OCI-LY7 (cell line): ENCODE measurements around the gene IFNG. TPM values are rescaled to one million over a fixed set of nuclear protein-coding genes. Genes with fewer than 3 reads are reported as not detected.

ENCODE experiments used
- BruUV-seq: library from RNA; stranded (reverse); fragments of 400-500 nt; replicated peaks from 2 replicates; lab custom pipeline; 2021; lab: Mats Ljungman, UMichigan
- CTCF ChIA-PET: fragments of 300-600 bp; sonication (Branson Sonifier 250); formaldehyde crosslinking; loops from one replicate; lab custom pipeline; 2022; ENCODE audit warnings: antibody characterized with exemption; ENCODE audit not compliant: unreplicated experiment; lab: Charles Lee
- POLR2A ChIA-PET: fragments of 300-600 bp; sonication (Branson Sonifier 250); formaldehyde crosslinking; loops from one replicate; lab custom pipeline; 2022; ENCODE audit warnings: antibody characterized with exemption; lab: Charles Lee
- DNase-seq: peaks from one replicate; pipeline ENCODE4 v3.0.0-alpha.2; 2015; ENCODE audit warnings: low spot score
- H2AFZ ChIP-seq: fragments of 200-600 bp; sonication (generic), shearing (Covaris generic); 2 replicates; pipeline ENCODE4 v1.6.1; 2014; ENCODE audit warnings: mild to moderate bottlenecking, antibody characterized with exemption, low read length, moderate library complexity
- H3K27ac ChIP-seq: fragments of 200-600 bp; sonication (generic); 2 replicates; pipeline ENCODE4 v1.5.1; 2014; ENCODE audit warnings: mixed run types, low read depth, mild to moderate bottlenecking, moderate library complexity, low read length, inconsistent platforms; ENCODE audit not compliant: poor library complexity, severe bottlenecking
- H3K36me3 ChIP-seq: fragments of 200-600 bp; sonication (generic); 2 replicates; pipeline ENCODE4 v1.6.1; 2014; ENCODE audit warnings: mild to moderate bottlenecking, antibody characterized with exemption, low read length, moderate library complexity, mixed read lengths; ENCODE audit not compliant: insufficient read depth
- H3K4me1 ChIP-seq: fragments of 200-600 bp; sonication (generic); 2 replicates; pipeline ENCODE4 v1.5.1; 2014; ENCODE audit warnings: mild to moderate bottlenecking, low read length; ENCODE audit not compliant: insufficient read depth, poor library complexity, severe bottlenecking
- H3K4me2 ChIP-seq: fragments of 200-600 bp; sonication (generic); 2 replicates; pipeline ENCODE4 v1.6.1; 2014; ENCODE audit warnings: mild to moderate bottlenecking, low read length
- H3K4me3 ChIP-seq: fragments of 200-600 bp; sonication (generic); 2 replicates; pipeline ENCODE4 v1.5.1; 2014; ENCODE audit warnings: mild to moderate bottlenecking, low read depth, low read length; ENCODE audit not compliant: poor library complexity, severe bottlenecking
- H3K79me2 ChIP-seq: fragments of 200-600 bp; sonication (generic); 2 replicates; pipeline ENCODE4 v1.6.1; 2016; ENCODE audit warnings: low read depth, mild to moderate bottlenecking, low read length, moderate library complexity, mixed read lengths; ENCODE audit not compliant: insufficient read depth
- H3K9me2 ChIP-seq: fragments of 200-600 bp; sonication (generic); 2 replicates; pipeline ENCODE4 v1.6.1; 2016; ENCODE audit warnings: mild to moderate bottlenecking, low read length, mixed read lengths; ENCODE audit not compliant: insufficient read depth
- H3K9me3 ChIP-seq: fragments of 200-600 bp; sonication (generic); 2 replicates; pipeline ENCODE4 v1.6.1; 2014; ENCODE audit warnings: mild to moderate bottlenecking, mixed run types, low read length, mixed read lengths
- H4K20me1 ChIP-seq: fragments of 200-600 bp; sonication (generic); 2 replicates; pipeline ENCODE4 v1.6.1; 2014; ENCODE audit warnings: mild to moderate bottlenecking, antibody characterized with exemption, low read length, moderate library complexity, mixed read lengths; ENCODE audit not compliant: insufficient read depth
- EZH2phosphoT487 ChIP-seq: fragments of 200-600 bp; sonication (generic); IDR thresholded peaks from 2 replicates; pipeline ENCODE4 v1.6.1; 2018; ENCODE audit warnings: low read depth, borderline replicate concordance, mild to moderate bottlenecking, mixed run types, antibody characterized with exemption, low read length, moderate library complexity, mixed read lengths
- intact Hi-C: fragments of 100-400 bp; cut with micrococcal nuclease; formaldehyde crosslinking; loops from one replicate; pipeline ENCODE4 v1.10.0; 2022; ENCODE audit not compliant: unreplicated experiment
- total RNA-seq, 2 experiments: library from RNA; depleted of rRNA in 1 of 2; stranded (reverse); fragments of >200 nt in 1 of 2; shearing (Covaris generic) in 1 of 2; gene quantifications; 2 replicates each; pipeline ENCODE4 v1.2.3, GENCODE V29; 2014 to 2022
- TF ChIP-seq, protein P1 (sequence below): fragments of 200-600 bp; sonication (generic); conservative IDR thresholded peaks from 2 replicates; pipeline ENCODE4 v1.5.1; 2014; ENCODE audit warnings: mild to moderate bottlenecking, antibody characterized with exemption, low read length, moderate library complexity, mixed read lengths

The IFNG gene
- total RNA-seq, 2 experiments from 2014 or later = not detected

DNA sequence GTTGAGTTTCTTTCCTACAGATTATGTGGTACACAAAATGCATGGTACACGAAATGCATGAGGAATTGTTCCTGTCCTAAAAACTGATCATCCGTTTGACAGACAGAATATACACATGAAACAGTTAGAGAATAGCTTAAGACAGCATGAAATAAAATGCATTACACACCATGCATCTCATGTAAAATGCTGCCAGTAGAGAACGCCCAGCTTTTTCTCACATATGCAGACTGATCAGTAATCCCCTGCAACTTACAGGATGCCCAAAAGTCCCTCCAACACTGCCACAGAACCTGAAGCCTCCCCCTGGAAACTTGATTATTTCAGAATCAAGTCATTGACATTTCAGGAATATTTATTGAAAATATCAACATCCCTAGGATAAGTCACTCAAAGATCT is 24.0 kb downstream of the IFNG start:
- no peaks in the 10 kb centered on the region for H3K9me2 ChIP-seq
- intact Hi-C loops = no loop called here
- no TSS peak for BruUV-seq
- no peak overlapping the region for H3K27ac ChIP-seq
- H3K4me1 ChIP-seq = no peaks in the 10 kb centered on the region
- H3K36me3 ChIP-seq = no peaks in the 10 kb centered on the region; the same call in 1 of the 2 replicates
- ChIA-PET POLR2A (interaction anchor here (0.6 to 1.3 kb wide), 3 partner anchors 21 to 26 kb away, joined by 3 to 5 read pairs (median 4); no protein-coding TSS in a partner anchor), CTCF (no interaction called here)
- no peak for DNase-seq
- TF ChIP-seq, protein P1, sequence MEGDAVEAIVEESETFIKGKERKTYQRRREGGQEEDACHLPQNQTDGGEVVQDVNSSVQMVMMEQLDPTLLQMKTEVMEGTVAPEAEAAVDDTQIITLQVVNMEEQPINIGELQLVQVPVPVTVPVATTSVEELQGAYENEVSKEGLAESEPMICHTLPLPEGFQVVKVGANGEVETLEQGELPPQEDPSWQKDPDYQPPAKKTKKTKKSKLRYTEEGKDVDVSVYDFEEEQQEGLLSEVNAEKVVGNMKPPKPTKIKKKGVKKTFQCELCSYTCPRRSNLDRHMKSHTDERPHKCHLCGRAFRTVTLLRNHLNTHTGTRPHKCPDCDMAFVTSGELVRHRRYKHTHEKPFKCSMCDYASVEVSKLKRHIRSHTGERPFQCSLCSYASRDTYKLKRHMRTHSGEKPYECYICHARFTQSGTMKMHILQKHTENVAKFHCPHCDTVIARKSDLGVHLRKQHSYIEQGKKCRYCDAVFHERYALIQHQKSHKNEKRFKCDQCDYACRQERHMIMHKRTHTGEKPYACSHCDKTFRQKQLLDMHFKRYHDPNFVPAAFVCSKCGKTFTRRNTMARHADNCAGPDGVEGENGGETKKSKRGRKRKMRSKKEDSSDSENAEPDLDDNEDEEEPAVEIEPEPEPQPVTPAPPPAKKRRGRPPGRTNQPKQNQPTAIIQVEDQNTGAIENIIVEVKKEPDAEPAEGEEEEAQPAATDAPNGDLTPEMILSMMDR = no peak
- H3K4me3 ChIP-seq = no peak overlapping the region
- no peak overlapping the region for H3K4me2 ChIP-seq
- no peaks in the 10 kb centered on the region for H4K20me1 ChIP-seq
- no peaks in the 10 kb centered on the region for H3K9me3 ChIP-seq
- no peak overlapping the region for H2AFZ ChIP-seq
- no peaks in the 10 kb centered on the region for H3K79me2 ChIP-seq

DNA sequence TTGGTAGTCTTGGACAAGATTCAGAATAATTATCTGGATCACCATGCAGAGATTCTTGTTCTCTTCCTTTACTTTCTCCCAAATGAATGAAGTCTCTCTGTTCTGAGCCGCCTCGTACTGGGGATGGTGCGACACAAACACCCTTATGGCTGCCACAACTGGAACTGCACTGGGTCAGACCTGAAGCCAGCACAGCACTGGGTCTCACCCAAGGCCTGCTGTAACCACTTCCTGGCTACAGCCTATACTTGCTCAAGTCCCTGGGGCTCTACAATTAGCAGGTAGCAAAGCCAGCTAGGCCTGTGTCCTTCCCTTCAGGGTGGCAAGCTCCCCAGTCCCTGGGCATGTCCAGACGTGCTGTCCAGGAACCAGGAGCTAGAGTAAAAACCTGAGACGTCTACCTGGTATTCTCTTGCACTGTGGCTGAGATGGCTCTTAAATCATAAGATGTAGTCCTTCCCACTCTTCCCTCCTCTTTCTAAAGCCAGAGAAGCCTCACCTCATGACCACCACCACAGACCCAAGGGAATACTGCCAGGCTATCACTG is 27.6 kb downstream of the IFNG start:
- no peak overlapping the region for H3K4me2 ChIP-seq
- no peaks in the 10 kb centered on the region for H3K79me2 ChIP-seq
- no peak overlapping the region for H3K27ac ChIP-seq
- no TSS peak for BruUV-seq
- peaks cover 15% of the 10 kb centered on the region; the same call in 1 of the 2 replicates for H3K9me3 ChIP-seq
- DNase-seq = no peak
- TF ChIP-seq, protein P1 = no peak
- TF ChIP-seq EZH2phosphoT487 = no peak
- H3K4me3 ChIP-seq = no peak overlapping the region
- H4K20me1 ChIP-seq = no peaks in the 10 kb centered on the region
- no peaks in the 10 kb centered on the region; the same call in 1 of the 2 replicates for H3K36me3 ChIP-seq
- CTCF ChIA-PET = interaction anchor here (0.6 kb wide), 1 partner anchor 34 kb away, joined by 3 read pairs; no protein-coding TSS in a partner anchor
- H3K4me1 ChIP-seq = no peaks in the 10 kb centered on the region
- POLR2A ChIA-PET = no interaction called here
- no peak overlapping the region for H2AFZ ChIP-seq
- intact Hi-C loops = no loop called here
- H3K9me2 ChIP-seq = no peaks in the 10 kb centered on the region

DNA sequence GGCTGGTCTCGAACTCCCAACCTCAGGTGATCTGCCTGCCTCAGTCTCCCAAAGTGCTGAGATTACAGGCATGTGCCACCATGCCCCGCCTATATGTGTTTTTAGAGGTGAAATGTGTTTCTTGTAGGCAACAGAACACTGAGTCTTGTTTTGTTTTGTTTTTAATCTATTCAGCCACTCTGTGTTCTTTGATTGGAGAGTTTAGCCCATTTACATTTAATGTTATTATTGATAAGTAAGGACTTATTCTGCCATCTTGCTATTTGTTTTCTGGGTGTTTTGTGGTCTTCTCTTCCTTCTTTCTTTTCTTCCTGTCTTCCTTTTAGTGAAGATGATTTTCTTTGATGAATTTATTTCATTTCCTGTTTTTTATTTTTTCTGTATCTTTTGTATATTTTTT is 29.6 kb downstream of the IFNG start:
- Histone ChIP-seq H3K4me3 (no peak overlapping the region), H3K27ac (no peak overlapping the region), H3K79me2 (no peaks in the 10 kb centered on the region), H3K9me3 (peaks cover 15% of the 10 kb centered on the region; the same call in 1 of the 2 replicates), H3K36me3 (no peaks in the 10 kb centered on the region; the same call in 1 of the 2 replicates), H3K4me1 (no peaks in the 10 kb centered on the region), H3K4me2 (no peak overlapping the region), H4K20me1 (no peaks in the 10 kb centered on the region), H3K9me2 (no peaks in the 10 kb centered on the region), H2AFZ (no peak overlapping the region)
- ChIA-PET CTCF (no interaction called here), POLR2A (interaction anchor here (1.6 kb wide), 1 partner anchor 10 kb away, joined by 8 read pairs; no protein-coding TSS in a partner anchor)
- intact Hi-C loops = no loop called here
- no TSS peak for BruUV-seq
- no peak for DNase-seq
- TF ChIP-seq, protein P1 = no peak
- no peak for TF ChIP-seq EZH2phosphoT487
